OCI-M2 (cell line): Measurements from ENCODE around the gene SLC25A34.
"Not testable (repeated sequence)": the region's sequence is repeated elsewhere in the genome, so short reads cannot be mapped to it uniquely, and the experiment has no call there.

Source experiments
- DNase-seq: peaks from one replicate; lab custom pipeline; 2025; ENCODE audit not compliant: unreplicated experiment; lab: John Stamatoyannopoulos, UW

The SLC25A34 gene

GRCh38 chr1:15736038-15736891 lies at the start of gene SLC25A34:
Gene SLC25A34 (plus strand): TSS chr1:15736258. CDS start chr1:15736486, 228 bp downstream.
- no peak for DNase-seq

DNA sequence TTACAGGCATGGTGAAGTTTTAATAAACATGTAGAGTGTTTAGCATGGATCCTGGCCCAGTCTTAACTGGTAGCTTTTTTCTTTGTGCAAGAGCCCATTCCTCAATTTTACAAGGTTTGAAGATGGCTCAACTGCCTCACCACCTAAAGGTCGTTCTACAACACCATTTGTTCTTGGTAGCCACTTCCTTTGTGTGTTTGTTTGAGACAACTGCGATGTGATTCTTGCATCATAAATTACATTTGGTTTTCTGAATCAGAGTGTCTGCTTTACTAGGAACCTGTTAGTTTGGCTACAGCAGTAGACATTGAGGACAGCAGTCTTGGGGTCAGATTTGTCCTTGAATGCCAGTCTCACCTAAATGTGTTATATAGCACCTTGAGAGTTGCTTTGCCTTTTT lies 48.6 kb upstream of the SLC25A34 start:
- DNase-seq = no peak

DNA sequence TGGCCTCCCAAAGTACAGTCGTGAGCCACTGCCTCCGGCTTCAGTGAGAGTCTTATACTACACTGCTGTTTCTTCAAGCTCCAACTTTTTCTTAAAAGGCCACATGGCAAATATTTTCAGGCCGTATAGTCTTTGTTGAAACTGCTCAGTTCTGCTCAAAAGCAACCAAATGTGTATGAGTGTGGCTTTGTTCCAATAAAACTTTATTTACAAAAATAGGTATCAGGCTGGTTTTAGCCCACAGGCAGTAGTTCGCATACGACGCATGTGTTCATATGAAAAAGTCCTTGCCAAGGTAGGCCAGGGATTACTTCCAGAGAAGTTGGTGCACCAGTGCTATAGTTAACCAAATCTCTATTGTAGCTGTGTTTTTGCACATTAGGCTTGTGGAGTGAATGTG lies 45.7 kb upstream of the SLC25A34 start:
- DNase-seq = no peak

DNA sequence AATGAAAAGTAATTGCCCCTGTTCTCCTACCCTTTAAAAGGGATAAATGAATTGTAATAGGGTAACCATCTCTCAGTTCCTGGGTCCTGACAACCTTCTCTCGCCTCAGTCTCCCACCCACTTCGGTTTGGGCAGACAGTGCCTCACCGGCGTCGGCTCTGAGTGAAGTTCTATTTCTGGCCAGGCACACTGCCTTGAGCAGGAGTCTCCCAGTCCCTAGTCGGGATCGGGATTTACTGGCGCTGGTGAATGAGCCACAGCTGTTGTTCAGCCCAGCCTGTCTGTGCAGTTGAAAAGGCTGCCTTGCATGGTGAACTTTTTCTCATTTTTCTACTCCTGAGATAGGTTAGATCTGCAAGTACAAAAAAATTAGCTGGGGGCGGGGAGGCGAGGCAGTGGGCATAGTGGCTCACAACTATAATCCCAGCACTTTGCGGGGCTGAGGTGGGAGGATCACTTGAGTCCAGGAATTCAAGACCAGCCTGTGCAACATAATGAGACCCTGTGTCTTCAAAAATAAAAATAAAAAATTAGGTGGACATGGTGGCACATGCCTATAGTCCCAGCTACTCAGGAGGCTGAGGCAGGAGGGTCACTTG lies 44.5 kb upstream of the SLC25A34 start:
- no peak for DNase-seq

- DNase-seq = no peak
Measured at GRCh38 chr1:15692121-15692682, 43.9 kb upstream of the SLC25A34 start.

GRCh38 chr1:15693371-15693770 lies 42.7 kb upstream of the SLC25A34 start:
- DNase-seq = no peak

DNA sequence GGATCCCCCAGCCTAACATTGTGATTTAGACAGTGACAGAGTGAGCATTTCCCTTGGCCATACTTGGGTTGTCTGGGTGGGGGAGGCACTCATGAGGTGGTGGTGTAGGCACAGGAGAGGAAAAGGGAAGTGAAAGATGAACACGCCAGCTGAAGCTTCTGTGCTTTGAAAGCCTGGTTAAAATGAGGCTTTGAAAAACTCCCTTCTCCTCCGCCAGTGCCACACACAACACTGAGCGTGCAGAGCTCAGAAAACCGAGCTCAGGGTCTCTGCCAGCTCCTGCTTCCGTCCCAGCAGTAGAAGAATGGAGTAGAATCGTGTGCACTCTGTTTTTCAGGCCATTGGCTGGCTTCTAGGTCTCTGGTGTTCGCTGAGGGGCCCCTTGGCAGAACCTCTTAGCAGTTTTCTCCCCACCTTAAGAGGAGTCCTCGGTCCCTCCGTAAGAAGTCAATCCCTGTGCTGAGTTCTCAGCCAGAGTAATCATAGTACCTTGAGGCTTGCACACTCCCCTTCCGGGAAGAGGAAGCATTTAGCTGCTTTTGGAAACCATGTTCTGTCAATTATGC lies 39.0 kb upstream of the SLC25A34 start:
- DNase-seq = no peak

DNA sequence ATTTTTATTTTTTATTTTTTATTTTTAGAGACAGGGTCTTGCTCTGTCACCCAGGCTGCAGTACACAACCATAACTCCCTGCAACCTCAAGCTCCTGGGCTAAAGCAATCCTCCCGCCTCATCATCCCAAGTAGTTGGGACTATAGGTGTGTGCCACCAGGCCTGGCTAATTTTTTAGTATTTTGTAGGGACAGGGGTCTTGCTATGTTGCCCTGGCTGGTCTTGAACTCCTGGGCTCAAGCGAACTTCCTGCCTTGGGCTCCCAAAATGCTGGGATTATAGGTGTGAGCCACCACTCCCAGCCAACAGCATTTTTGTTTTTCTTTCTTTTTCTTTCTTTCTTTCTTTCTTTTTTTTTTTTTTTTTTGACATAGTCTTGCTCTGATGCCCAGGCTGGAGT lies 37.9 kb upstream of the SLC25A34 start:
- no peak for DNase-seq

- not testable (repeated sequence) for DNase-seq
Measured at GRCh38 chr1:15699321-15699720, 36.7 kb upstream of the SLC25A34 start.

GRCh38 chr1:15700508-15700907 lies 35.5 kb upstream of the SLC25A34 start:
- DNase-seq = no peak

DNA sequence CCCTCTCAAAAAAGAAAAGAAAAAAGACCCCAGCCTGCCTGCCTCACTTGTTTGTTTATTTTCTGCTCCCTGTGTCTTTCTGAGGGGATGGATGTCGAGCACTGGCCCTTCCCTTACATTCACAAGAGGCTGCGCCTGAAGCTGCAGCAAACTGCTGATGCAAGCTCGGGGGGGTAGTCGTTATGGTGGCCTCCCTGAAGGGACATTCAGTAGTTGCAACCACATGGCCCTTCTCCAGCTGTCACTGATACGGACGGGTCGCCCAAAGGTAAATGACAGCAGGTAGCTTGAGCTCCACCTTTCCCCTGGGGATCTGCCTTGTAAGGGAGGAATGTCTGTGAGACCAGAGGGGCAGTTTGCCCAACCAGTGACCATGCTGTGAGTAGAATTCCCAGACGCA lies 34.3 kb upstream of the SLC25A34 start:
- DNase-seq = no peak

GRCh38 chr1:15702722-15703550 lies 33.1 kb upstream of the SLC25A34 start:
- no peak for DNase-seq

- no peak for DNase-seq
Measured at GRCh38 chr1:15703562-15703961, 32.5 kb upstream of the SLC25A34 start.

DNA sequence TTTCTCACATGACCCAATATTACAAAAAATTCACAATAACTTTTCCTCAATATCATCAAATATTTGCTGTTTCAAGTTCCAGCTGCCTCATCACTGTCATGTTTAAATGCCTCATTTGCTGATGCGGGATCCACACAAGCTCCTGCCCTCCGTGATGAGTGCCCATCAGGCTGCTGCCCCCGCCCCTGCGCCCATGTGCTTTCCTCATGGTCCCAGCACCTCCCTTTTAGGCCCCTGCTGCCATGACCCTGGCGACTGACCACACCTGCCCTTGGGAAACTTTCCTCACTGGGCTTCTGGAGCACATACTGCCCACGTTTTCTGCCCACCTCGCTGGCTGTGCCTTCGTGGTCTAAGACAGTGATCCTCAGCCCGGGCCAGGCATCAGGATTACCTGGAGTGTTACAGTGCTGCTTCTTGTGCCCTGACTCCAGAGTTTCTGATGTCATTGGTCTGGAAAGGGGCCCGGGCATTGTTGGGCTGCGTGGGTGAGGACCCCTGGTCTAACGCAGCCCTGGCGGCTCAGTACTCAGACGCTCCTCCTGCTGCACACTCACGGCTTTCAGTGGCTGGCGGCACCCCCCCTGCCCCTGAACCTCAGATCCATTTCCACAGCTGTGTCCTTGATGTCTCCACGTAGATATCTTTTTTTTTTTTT lies 31.4 kb upstream of the SLC25A34 start:
- no peak for DNase-seq

DNA sequence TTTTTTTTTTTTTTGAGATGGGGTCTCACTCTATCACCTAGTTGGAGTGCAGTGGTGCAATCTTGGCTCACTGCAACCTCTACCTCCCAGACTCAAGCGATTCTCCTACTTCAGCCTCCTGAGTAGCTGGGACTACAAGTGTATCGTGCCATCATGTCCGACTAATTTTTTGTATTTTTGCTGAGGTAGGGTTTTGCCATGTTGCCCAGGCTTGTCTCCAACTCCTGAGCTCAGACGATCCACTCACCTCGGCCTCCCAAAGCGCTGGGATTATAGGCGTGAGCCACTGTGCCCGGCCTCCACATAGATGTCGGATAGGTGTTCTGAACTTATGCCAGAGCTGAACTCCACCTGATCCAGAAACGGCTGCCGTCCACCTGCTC lies 30.9 kb upstream of the SLC25A34 start:
- no peak for DNase-seq

DNA sequence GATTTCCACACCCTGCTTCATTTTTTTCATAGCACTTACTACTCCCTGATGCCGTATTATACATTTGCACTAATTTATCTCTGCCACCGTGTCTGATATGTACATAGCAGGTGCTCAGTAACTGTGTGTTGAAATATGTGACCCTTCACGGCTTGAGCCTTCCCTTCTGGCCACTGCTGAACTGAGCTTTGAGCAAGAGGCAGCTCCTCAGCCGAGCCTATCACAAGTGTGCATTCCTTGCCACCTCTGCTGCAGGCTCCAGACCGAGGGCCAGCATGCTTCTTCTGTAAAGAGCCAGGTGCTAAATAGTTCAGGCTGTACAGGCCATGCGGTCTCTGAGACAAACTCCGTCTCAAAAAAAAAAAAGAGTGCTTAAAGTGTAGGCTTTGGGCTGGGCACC lies 29.3 kb upstream of the SLC25A34 start:
- DNase-seq = no peak

DNA sequence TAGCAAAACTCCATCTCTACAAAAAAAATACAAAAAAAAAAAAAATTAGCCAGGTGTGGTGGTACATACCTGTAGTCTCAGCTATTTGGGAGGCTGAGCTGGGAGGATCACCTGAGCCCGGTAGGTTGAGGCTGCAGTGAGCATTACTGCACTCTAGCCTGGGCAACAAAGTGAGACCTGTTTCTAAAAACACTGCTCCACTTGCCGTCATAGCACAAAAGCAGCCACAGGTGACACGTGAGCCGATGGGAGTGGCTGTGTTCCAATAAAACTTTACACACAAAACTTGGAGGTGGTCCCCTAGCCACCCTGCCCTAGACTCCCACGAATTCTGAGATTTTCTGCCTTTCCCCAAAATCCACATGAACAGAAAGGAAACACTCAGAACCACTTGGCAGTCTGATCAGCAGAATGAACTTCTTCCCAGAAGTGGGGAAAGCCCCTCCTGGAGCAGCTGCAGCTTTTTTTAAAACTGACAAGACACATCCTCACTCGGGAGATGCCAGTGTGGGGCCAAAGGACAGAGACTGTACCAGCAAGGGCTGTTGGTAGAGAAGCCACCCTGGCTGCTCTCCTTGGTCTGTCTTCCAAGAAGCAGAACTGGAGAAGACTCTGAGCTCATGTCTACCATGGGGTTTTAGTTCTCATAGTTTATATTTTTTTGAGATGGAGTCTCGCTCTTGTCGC lies 28.7 kb upstream of the SLC25A34 start:
- no peak for DNase-seq

- DNase-seq = no peak
Measured at GRCh38 chr1:15708486-15709137, 27.4 kb upstream of the SLC25A34 start.

GRCh38 chr1:15709226-15709625 lies 26.8 kb upstream of the SLC25A34 start:
- DNase-seq = no peak

- no peak for DNase-seq
Measured at GRCh38 chr1:15712168-15712567, 23.9 kb upstream of the SLC25A34 start.
